Neural crest cell (in vitro differentiated cells): ENCODE results near the gene CDCA7L. TPM values are rescaled to one million over a fixed set of nuclear protein-coding genes. Genes with fewer than 3 reads are reported as not detected.
A peak's percentile ranks its signal among the peaks of the same experiment; 100 is the strongest.
"Not testable (repeated sequence)": the region's sequence is repeated elsewhere in the genome, so short reads cannot be mapped to it uniquely, and the experiment has no call there.

ENCODE experiments used
- DNase-seq: peaks from one replicate; pipeline ENCODE4 v3.0.0; 2021; ENCODE audit warnings: low read depth, mixed read lengths, low spot score
- H3K27ac Mint-ChIP-seq: one replicate; pipeline ENCODE4 v1.8.0; 2021; ENCODE audit warnings: mild to moderate bottlenecking, mixed read lengths; ENCODE audit not compliant: unreplicated experiment
- H3K27me3 Mint-ChIP-seq: 2 replicates; pipeline ENCODE4 v1.8.0; 2021; ENCODE audit warnings: low read depth, mild to moderate bottlenecking, mixed read lengths
- H3K36me3 Mint-ChIP-seq: 2 replicates; pipeline ENCODE4 v1.8.0; 2021; ENCODE audit warnings: low read depth, mild to moderate bottlenecking, mixed read lengths
- H3K4me1 Mint-ChIP-seq: 2 replicates; pipeline ENCODE4 v1.8.0; 2021; ENCODE audit warnings: mixed read lengths
- H3K4me3 Mint-ChIP-seq: one replicate; pipeline ENCODE4 v1.8.0; 2021; ENCODE audit warnings: mild to moderate bottlenecking, mixed read lengths
- H3K9me3 Mint-ChIP-seq: 2 replicates; pipeline ENCODE4 v1.8.0; 2021; ENCODE audit warnings: mixed read lengths
- CTCF ChIP-seq: fragments of 200-600 bp; sonication (generic); conservative IDR thresholded peaks from 2 replicates; pipeline ENCODE4 v1.5.0; 2021; ENCODE audit warnings: antibody characterized with exemption, mild to moderate bottlenecking
- total RNA-seq: library from RNA; stranded (reverse); gene quantifications from 2 replicates; pipeline ENCODE4 v1.2.1, GENCODE V29; 2021

CDCA7L gene
- total RNA-seq, 1 donor from 2014 or later = 84.7 TPM

GRCh38 chr7:21893401-21893800 is 52.3 kb downstream of the CDCA7L start:
- H3K4me3 Mint-ChIP-seq = no peak overlapping the region
- H3K36me3 Mint-ChIP-seq = peaks cover 22% of the 10 kb centered on the region
- no peaks in the 10 kb centered on the region for H3K9me3 Mint-ChIP-seq
- peaks cover 10% of the 10 kb centered on the region for H3K4me1 Mint-ChIP-seq
- H3K27me3 Mint-ChIP-seq = no peaks in the 10 kb centered on the region
- DNase-seq = no peak
- no peak overlapping the region for H3K27ac Mint-ChIP-seq
- no peak for TF ChIP-seq CTCF

GRCh38 chr7:21891291-21891690 is 54.4 kb downstream of the CDCA7L start:
- peaks cover 13% of the 10 kb centered on the region for H3K36me3 Mint-ChIP-seq
- H3K27ac Mint-ChIP-seq = no peak overlapping the region
- no peak for TF ChIP-seq CTCF
- H3K4me1 Mint-ChIP-seq = peaks cover 31% of the 10 kb centered on the region
- H3K9me3 Mint-ChIP-seq = no peaks in the 10 kb centered on the region
- no peak for DNase-seq
- no peak overlapping the region for H3K4me3 Mint-ChIP-seq
- no peaks in the 10 kb centered on the region for H3K27me3 Mint-ChIP-seq

DNA sequence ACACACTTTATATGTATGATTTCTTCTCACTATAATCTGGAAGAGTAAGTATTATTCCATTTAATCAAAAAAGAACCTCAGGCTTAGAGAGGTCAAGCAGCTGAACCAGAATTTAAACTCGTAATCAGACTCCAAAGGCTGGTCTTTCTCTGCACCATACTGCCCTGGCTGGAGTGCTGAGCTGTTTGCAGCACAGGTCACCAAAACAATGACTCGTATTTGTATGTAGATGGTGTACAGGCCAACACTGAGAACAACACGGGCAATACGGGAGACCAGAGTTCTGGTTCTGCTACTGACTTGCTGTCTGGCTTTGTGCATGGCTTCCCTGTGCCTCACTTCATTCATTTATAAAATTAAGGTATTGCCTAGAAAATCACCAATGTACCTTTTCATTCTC is 57.9 kb downstream of the CDCA7L start:
- DNase-seq = no peak
- H3K36me3 Mint-ChIP-seq = peaks cover 4% of the 10 kb centered on the region
- no peak for TF ChIP-seq CTCF
- no peak overlapping the region for H3K27ac Mint-ChIP-seq
- H3K4me3 Mint-ChIP-seq = no peak overlapping the region
- peaks cover 41% of the 10 kb centered on the region for H3K4me1 Mint-ChIP-seq
- H3K9me3 Mint-ChIP-seq = no peaks in the 10 kb centered on the region
- no peaks in the 10 kb centered on the region for H3K27me3 Mint-ChIP-seq

- H3K27me3 Mint-ChIP-seq = no peaks in the 10 kb centered on the region
- no peak overlapping the region for H3K27ac Mint-ChIP-seq
- H3K4me3 Mint-ChIP-seq = no peak overlapping the region
- H3K4me1 Mint-ChIP-seq = peaks cover 41% of the 10 kb centered on the region
- no peak for DNase-seq
- H3K9me3 Mint-ChIP-seq = no peaks in the 10 kb centered on the region
- TF ChIP-seq CTCF = no peak
- H3K36me3 Mint-ChIP-seq = no peaks in the 10 kb centered on the region
These were observed 58.3 kb downstream of the CDCA7L start for GRCh38 chr7:21887353-21887752.

DNA sequence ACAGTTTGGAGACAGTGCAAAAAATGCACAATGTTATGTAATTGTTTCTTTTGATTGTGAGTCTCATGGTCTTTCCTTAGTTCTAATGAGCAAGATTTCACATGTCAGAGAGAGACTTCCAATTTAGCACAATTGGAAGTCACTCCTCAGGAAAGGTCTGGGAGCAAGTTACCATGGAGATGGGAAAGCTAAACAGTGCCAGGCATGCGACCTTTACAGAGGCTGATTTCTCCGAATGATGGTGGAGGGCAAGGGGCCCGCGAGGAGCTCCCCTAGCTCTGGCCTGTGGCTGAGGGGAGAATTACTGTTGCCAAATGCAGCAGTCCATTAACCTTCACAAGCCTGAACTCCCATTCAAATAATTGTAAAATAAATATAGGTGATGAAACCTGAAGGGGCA is 59.3 kb downstream of the CDCA7L start:
- H3K27ac Mint-ChIP-seq = no peak overlapping the region
- DNase-seq = peak; percentile 12
- H3K9me3 Mint-ChIP-seq = no peaks in the 10 kb centered on the region
- no peak for TF ChIP-seq CTCF
- no peak overlapping the region for H3K4me3 Mint-ChIP-seq
- no peaks in the 10 kb centered on the region for H3K36me3 Mint-ChIP-seq
- H3K27me3 Mint-ChIP-seq = no peaks in the 10 kb centered on the region
- peaks cover 37% of the 10 kb centered on the region for H3K4me1 Mint-ChIP-seq

DNA sequence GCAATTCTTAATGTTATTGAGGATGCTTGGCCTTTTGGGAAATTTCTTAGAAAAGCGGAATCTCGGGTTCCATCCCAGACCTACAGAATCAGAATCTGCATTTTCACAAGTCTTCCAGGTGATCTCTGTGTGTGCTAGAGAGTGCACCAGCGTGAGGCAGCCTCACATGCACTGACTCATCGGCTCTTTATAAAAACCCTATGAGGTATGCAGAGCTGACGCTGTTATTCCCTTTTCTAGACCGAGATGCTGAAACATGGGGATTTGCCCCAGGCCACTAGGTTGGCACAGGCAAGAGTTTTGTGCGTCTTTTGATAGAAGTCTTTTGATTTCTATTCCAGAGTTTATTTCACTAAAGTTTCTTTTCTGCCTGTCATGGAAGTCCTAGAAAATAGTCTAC is 61.2 kb downstream of the CDCA7L start:
- Mint-ChIP-seq H3K27ac (peak overlapping the region; percentile 45), H3K36me3 (no peaks in the 10 kb centered on the region), H3K4me3 (no peak overlapping the region), H3K4me1 (peaks cover 43% of the 10 kb centered on the region), H3K27me3 (no peaks in the 10 kb centered on the region), H3K9me3 (no peaks in the 10 kb centered on the region)
- no peak for TF ChIP-seq CTCF
- no peak for DNase-seq

DNA sequence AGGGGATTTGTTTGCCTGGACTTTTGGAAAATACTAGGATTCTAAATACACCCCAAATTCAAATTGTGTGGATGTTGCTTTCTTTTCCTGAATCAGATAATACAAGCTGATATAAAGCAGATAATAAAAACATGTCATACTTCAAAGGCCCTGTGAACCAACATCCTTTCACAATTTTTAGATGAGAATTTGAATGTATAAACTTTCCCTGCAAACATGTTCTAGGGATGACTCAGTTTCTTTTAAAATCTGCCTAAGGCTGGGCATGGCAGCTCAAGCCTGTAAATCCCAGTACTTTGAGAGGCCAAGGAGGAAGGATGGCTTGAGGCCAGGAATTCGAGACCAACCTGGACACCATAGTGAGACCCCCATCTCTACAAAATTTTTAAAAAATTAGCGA is 62.2 kb downstream of the CDCA7L start:
- H3K9me3 Mint-ChIP-seq, H3K27me3 Mint-ChIP-seq, DNase-seq, H3K4me3 Mint-ChIP-seq, H3K27ac Mint-ChIP-seq, H3K36me3 Mint-ChIP-seq: not testable (repeated sequence)
- peaks cover 36% of the 10 kb centered on the region for H3K4me1 Mint-ChIP-seq
